ENCODE data around the gene ANXA4.
A peak's percentile ranks its signal among the peaks of the same experiment; 100 is the strongest.
"Not testable (repeated sequence)": the region's sequence is repeated elsewhere in the genome, so short reads cannot be mapped to it uniquely, and the experiment has no call there.

The ANXA4 gene

DNA sequence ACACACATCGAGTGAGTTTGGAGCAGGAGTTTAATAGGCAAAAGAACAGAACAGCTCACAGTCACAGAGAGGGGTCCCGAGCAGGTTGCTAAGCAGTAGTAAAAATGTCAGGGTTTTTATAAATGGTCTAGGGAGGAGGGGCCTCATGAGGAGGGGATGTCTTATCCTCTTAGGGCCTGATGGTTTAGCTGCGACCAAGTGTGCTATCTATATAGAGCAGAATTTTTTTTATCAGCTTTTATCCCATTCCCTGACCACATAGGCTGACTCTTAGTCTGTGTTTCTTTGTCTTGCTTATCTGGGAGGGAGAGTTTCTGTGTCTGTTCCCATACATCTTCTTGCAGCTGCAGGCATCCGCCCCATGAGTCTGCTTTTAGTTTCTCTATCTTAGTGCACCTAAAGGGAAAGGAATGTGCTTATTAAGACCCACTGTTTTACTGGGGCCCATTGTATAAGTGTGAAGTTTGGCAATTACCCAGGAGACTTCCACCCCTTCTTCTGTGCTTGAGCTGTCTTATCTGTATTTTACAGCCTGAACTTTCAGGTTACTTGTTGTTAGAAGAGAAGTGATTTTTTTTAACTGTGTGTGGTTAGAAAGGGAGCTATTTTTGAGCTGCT lies 57.1 kb downstream of the ANXA4 start:
- Histone ChIP-seq H3K4me2 (peak overlapping the region; percentile 65), H3K27ac (peak overlapping the region; percentile 8; the same call in 1 of the 2 replicates), H3K4me1 (peaks cover 29% of the 10 kb centered on the region), H3K4me3 (no peak overlapping the region), H3K9ac (no peak overlapping the region), H4K20me1 (no peaks in the 10 kb centered on the region), H3K9me3 (no peaks in the 10 kb centered on the region), H3K36me3 (no peaks in the 10 kb centered on the region; the same call in 1 of the 2 replicates), H3K27me3 (no peaks in the 10 kb centered on the region)
- TF ChIP-seq Cebpa-rat (IDR thresholded peaks at IDR 0.05), result no peak

DNA sequence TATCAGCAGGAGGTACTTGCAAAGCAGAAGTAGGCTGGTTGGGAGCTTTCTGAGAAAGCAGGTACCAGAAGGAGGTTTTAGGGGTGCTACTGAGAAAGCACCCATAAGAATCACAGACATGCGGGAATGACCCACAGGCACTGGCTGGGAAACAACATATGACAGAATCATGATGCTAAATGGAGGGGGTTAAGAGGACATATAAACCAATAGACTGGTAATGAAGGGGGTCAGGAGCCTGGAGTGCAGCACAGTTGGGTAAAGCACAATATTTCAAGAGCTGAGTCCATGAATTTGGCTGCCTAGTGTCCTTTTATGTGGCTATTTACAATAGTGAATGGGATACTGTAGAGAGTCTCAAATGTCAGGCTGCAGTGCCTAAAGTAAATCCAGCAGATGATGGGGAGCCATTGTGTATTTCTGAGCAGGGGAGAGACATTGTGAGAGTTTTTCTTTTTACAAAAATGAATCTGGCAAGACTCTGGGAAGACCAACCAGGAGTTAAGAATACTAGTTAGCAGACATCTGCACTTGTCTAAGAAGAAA lies 59.9 kb downstream of the ANXA4 start:
- H3K27ac ChIP-seq, result no peak overlapping the region

DNA sequence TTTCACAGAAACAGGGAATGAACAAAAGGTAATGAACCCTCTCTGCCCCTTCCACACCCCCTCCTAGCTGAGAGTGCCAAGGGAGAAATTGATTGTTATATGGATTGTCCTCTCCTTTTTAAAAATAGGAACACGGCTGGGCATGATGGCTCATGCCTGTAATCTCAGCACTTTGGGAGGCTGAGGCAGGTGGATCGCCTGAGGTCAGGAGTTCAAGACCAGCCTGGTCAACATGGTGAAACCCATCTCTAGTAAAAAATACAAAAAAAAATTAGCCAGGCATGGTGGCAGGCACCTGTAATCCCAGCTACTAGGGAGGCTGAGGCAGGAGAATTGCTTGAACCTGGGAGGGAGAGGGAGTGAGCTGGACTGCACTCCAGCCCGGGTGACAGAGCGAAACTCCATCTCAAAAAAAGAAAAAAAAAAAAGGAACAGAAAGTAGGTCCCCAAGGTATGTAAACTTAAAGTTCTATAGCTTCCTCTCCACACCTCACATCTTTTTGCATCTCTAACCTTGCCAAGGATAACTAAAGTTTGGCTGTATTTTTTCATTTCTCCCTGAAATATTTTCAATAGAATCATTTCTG lies 60.9 kb downstream of the ANXA4 start:
- H4K20me1 ChIP-seq, H3K27ac ChIP-seq, H3K9ac ChIP-seq, H3K4me3 ChIP-seq, H3K27me3 ChIP-seq, H3K9me3 ChIP-seq: not testable (repeated sequence)
- H3K4me2 ChIP-seq, result peak overlapping the region; percentile 19; the same call in 1 of the 2 replicates
- H3K4me1 ChIP-seq, result peaks cover 37% of the 10 kb centered on the region
- H3K36me3 ChIP-seq, result peaks cover 20% of the 10 kb centered on the region

More for the DNA sequence above, 59.9 kb downstream of the ANXA4 start:
- no peak for TF ChIP-seq Cebpa-rat (IDR thresholded peaks at IDR 0.05)
- Histone ChIP-seq H3K27me3 (no peaks in the 10 kb centered on the region), H3K4me1 (peaks cover 37% of the 10 kb centered on the region), H4K20me1 (no peaks in the 10 kb centered on the region), H3K36me3 (peaks cover 15% of the 10 kb centered on the region), H3K4me3 (no peak overlapping the region), H3K4me2 (no peak overlapping the region), H3K9me3 (no peaks in the 10 kb centered on the region), H3K9ac (no peak overlapping the region)

DNA sequence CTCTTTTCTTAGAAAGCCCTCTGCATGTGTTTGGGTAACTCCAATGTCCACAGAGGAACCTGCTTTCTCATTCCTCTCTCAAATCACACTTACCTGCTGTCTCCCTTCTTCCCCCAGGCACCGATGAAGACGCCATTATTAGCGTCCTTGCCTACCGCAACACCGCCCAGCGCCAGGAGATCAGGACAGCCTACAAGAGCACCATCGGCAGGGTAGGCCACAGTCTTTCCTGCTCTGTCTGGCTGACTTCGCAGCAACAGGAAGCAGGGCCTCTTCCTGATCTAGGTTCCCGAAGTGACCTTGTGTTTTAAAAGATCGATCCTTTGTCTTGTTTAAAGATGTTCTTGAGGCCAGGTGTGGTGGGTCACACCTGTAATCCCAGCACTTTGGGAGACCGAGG lies 62.5 kb downstream of the ANXA4 start:
- H3K27ac ChIP-seq, result peak overlapping the region; percentile 13; the same call in 1 of the 2 replicates
- H3K9me3 ChIP-seq, result no peaks in the 10 kb centered on the region
- peak overlapping the region; percentile 70 for H3K4me2 ChIP-seq
- no peak overlapping the region for H3K9ac ChIP-seq
- peaks cover 23% of the 10 kb centered on the region for H3K4me1 ChIP-seq
- no peaks in the 10 kb centered on the region for H3K27me3 ChIP-seq
- H4K20me1 ChIP-seq, result no peaks in the 10 kb centered on the region
- no peak for TF ChIP-seq Cebpa-rat (IDR thresholded peaks at IDR 0.05)
- no peak overlapping the region for H3K4me3 ChIP-seq
- H3K36me3 ChIP-seq, result peaks cover 25% of the 10 kb centered on the region

DNA sequence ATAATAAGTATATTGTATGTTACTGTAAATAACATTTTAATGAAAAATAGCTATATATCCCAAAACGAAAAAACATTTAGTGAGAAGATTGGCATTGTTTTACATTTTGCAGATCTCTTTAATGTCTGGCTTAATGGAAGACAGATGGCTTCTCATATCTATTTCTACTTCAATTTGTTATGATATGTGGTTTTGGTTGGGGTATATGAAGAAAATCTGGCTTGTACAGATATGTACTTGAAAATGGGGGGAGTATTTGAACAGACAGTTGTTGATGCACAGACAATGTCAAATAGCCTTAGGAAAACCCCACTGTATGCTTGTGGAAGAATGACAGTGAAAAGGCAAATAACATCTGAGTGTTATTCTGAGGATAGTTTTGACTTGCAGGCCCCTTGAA lies 64.0 kb downstream of the ANXA4 start:
- H4K20me1 ChIP-seq, result no peaks in the 10 kb centered on the region
- no peak overlapping the region for H3K4me2 ChIP-seq
- no peak for TF ChIP-seq Cebpa-rat (IDR thresholded peaks at IDR 0.05)
- H3K27me3 ChIP-seq, result no peaks in the 10 kb centered on the region
- no peak overlapping the region for H3K4me3 ChIP-seq
- peaks cover 33% of the 10 kb centered on the region for H3K36me3 ChIP-seq
- peaks cover 20% of the 10 kb centered on the region for H3K4me1 ChIP-seq
- no peak overlapping the region for H3K27ac ChIP-seq
- H3K9ac ChIP-seq, result no peak overlapping the region
- no peaks in the 10 kb centered on the region for H3K9me3 ChIP-seq

DNA sequence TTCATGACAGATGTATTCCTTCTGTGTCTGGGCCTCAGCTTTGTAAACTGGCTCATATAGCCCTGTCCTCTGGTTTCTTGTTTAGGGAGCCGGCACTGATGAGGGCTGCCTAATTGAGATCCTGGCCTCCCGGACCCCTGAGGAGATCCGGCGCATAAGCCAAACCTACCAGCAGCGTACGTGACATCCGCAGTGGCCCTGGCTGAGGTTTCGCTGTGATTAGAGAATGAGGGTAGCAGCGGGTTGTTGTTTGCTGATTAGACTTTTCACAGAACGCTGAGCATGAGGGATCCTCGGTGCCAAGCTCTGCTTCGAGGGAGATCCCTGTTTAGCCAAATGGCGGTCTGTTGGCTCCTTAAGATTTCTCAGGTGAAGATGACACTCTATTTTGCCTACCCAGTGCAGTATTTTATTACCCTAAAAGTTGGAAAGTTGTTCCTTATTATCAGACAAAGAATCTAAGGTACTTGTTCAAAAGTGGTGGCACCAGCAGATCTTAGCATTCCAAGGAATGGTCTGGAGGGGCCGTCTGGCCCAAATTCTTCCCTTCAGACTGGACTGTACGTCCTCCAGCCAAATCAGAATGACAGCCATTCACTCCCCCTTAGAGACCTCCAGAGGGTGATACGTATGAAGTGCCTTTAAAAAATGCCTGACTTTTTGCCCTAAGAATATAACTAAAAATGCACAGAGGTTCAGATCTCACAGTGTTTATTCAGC lies 66.0 kb downstream of the ANXA4 start:
- no peaks in the 10 kb centered on the region for H3K9me3 ChIP-seq
- no peak overlapping the region for H3K27ac ChIP-seq
- no peak for TF ChIP-seq Cebpa-rat (IDR thresholded peaks at IDR 0.05)
- H3K36me3 ChIP-seq, result peaks cover 33% of the 10 kb centered on the region
- no peak overlapping the region for H3K4me3 ChIP-seq
- no peaks in the 10 kb centered on the region for H3K27me3 ChIP-seq
- H4K20me1 ChIP-seq, result no peaks in the 10 kb centered on the region
- peaks cover 17% of the 10 kb centered on the region for H3K4me1 ChIP-seq
- H3K9ac ChIP-seq, result no peak overlapping the region
- H3K4me2 ChIP-seq, result no peak overlapping the region

DNA sequence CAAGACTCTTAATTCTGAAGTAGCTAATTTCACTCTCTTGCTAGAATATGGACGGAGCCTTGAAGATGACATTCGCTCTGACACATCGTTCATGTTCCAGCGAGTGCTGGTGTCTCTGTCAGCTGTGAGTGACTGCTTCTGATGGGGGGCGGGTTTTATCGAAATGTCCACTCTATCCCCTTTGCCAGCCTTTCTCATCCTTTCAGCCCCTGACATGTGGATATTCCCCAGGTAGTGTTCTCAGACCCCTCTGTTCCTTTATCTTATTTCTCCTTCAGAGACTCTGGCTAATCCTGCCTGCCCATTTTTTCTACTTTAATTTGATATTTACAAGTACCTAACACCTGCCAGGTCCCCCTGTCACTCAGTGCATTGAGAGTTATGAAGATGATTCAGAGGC lies 68.6 kb downstream of the ANXA4 start:
- H3K27me3 ChIP-seq, result no peaks in the 10 kb centered on the region
- H3K9me3 ChIP-seq, result no peaks in the 10 kb centered on the region
- no peak overlapping the region for H3K4me3 ChIP-seq
- no peak for TF ChIP-seq Cebpa-rat (IDR thresholded peaks at IDR 0.05)
- H3K9ac ChIP-seq, result no peak overlapping the region
- H3K4me1 ChIP-seq, result 0 out of 2 replicates have a peak, but pooled peaks cover under 1% of the 10 kb centered on the region
- H3K36me3 ChIP-seq, result peaks cover 25% of the 10 kb centered on the region
- H3K27ac ChIP-seq, result no peak overlapping the region
- H4K20me1 ChIP-seq, result no peaks in the 10 kb centered on the region
- H3K4me2 ChIP-seq, result no peak overlapping the region

DNA sequence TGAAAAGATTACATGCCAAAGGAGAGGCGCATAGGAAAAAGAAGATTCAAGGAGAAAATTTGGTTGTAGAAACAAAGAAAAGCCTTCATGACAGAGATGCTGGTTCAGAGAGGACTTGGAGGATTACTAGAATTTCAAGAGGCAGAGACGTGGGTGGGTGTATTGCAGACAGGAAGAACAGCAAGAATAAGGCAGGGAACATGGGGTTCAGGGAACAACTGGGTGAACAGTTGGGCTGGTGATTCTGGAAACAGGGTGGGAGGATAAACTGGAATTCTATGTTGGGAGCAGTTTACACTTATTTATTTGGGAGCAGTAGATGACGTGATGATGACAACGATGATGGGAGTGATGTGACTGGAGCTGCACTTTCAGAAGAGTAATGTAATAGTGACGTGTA lies 69.1 kb downstream of the ANXA4 start:
- Histone ChIP-seq H3K36me3 (peaks cover 24% of the 10 kb centered on the region), H3K9ac (no peak overlapping the region), H3K4me3 (no peak overlapping the region), H3K9me3 (no peaks in the 10 kb centered on the region), H3K4me2 (no peak overlapping the region), H3K27me3 (no peaks in the 10 kb centered on the region), H3K4me1 (0 out of 2 replicates have a peak, but pooled peaks cover 5% of the 10 kb centered on the region), H3K27ac (no peak overlapping the region), H4K20me1 (no peaks in the 10 kb centered on the region)
- no peak for TF ChIP-seq Cebpa-rat (IDR thresholded peaks at IDR 0.05)

DNA sequence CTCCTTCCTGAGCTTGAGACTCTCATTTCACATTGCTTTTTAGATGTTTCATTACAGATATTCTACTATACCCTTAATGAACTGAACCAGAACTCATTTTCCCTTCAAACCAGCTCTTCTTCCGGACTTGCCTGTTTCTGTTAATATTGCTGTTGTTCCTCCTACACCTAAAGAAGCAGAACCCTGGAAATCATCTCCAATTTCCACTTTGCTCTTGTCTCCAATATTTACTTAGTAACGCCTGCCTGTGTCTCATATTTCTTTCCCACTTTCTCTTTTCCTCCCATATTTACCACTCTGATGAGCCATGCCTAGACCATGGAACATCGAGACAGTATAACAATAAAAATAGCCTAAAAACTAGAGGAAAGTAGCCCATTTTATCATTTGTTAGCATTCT lies 69.7 kb downstream of the ANXA4 start:
- no peak overlapping the region for H3K4me2 ChIP-seq
- peaks cover 18% of the 10 kb centered on the region for H3K36me3 ChIP-seq
- no peak overlapping the region for H3K27ac ChIP-seq
- no peaks in the 10 kb centered on the region for H3K9me3 ChIP-seq
- H3K4me3 ChIP-seq, result no peak overlapping the region
- no peak overlapping the region for H3K9ac ChIP-seq
- TF ChIP-seq Cebpa-rat (IDR thresholded peaks at IDR 0.05), result no peak
- no peaks in the 10 kb centered on the region for H4K20me1 ChIP-seq
- H3K4me1 ChIP-seq, result 0 out of 2 replicates have a peak, but pooled peaks cover 5% of the 10 kb centered on the region
- no peaks in the 10 kb centered on the region for H3K27me3 ChIP-seq

DNA sequence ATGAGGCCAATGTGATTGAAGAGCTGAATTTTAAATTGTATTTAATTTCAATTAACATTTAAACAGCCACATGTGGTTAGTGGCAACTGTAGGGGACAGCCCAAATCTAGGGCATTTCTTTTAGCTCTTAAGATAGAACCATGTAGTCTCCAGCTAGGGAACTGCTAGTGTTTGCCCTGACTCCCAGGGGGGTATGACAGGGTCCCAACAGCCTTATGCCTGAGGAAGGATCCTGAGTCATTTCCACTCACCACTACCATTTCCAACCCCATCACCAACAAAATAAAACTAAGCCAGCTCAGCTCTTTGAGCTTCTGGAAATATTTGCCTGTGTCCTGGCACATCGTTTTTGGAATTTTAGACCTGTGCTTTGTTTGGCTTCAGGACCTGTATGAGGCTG lies 73.8 kb downstream of the ANXA4 start:
- no peak overlapping the region for H3K4me2 ChIP-seq

More for the DNA sequence above, 73.8 kb downstream of the ANXA4 start:
- H3K27ac ChIP-seq, result no peak overlapping the region
- H3K9ac ChIP-seq, result no peak overlapping the region
- H3K27me3 ChIP-seq, result no peaks in the 10 kb centered on the region
- H3K36me3 ChIP-seq, result peaks cover 5% of the 10 kb centered on the region; the same call in 1 of the 2 replicates
- no peaks in the 10 kb centered on the region for H3K9me3 ChIP-seq
- H3K4me1 ChIP-seq, result peaks cover 15% of the 10 kb centered on the region
- no peaks in the 10 kb centered on the region for H4K20me1 ChIP-seq
- TF ChIP-seq Cebpa-rat (IDR thresholded peaks at IDR 0.05), result no peak
- no peak overlapping the region for H3K4me3 ChIP-seq
